Cardiac fibroblast (primary cell): ENCODE data around the gene TLX1.

Experiments
- DNase-seq, 2 donors: peaks; one replicate each; pipeline versions ENCODE4 v3.0.0 to v3.0.0-alpha.2; 2010; ENCODE audit warnings: low read depth in 2 of 2
- H3K4me3 ChIP-seq, 2 donors: replicated peaks in 1 of 2; 1 replicate in 1 of 2; 2 replicates in 1 of 2; pipeline ENCODE4 v1.5.1; 2011; ENCODE audit warnings: low read depth in 2 of 2, low read length in 2 of 2, mild to moderate bottlenecking in 2 of 2, moderate library complexity in 1 of 2
- CTCF ChIP-seq: IDR thresholded peaks from one replicate; pipeline ENCODE4 v1.5.1; 2011; ENCODE audit warnings: low read depth, mild to moderate bottlenecking, low read length, inconsistent platforms

TLX1 gene

DNA sequence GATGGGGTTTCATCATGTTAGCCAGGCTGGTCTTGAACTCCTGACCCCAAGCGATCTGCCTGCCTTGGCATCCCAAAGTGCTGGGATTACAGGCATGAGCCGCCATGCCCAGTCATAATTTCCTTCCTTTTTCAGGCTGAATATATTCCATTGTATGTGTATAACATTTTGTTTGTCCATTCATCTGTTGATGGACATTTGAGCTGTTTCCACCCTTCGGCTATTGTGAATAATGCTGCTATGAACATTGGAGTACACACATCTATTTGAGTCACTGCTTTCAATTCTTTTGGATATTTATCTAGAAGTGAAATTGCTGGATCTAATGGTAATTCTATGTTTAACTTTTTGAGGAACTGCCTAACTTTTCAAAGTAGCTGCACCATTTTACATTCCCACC, 34.6 kb downstream of the TLX1 start:
- no peak for DNase-seq
- H3K4me3 ChIP-seq = no peak overlapping the region
- no peak for TF ChIP-seq CTCF

- TF ChIP-seq CTCF = no peak
- DNase-seq = no peak
- no peak overlapping the region for H3K4me3 ChIP-seq
Measured at GRCh38 chr10:101166430-101166829, 35.3 kb downstream of the TLX1 start.

DNA sequence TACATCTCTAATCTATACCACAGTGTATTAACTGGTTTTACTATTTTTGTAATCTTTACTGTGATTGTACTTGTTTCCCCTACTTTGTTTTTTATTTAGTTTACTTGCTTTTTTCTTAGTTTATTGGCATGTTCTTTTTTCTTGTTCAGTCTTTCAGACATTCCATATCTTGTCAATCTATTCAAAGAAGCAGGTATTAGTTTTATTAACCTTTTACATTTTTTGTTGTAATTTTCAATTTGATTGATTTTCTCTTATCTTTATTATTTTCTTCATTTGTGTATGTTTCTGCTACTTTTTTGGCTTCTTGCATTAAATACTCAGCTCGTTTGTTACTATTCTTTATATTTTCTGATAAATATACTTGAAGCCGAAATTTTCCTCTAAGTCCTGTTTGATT, 41.6 kb downstream of the TLX1 start:
- H3K4me3 ChIP-seq = no peak overlapping the region
- no peak for TF ChIP-seq CTCF
- no peak for DNase-seq

DNA sequence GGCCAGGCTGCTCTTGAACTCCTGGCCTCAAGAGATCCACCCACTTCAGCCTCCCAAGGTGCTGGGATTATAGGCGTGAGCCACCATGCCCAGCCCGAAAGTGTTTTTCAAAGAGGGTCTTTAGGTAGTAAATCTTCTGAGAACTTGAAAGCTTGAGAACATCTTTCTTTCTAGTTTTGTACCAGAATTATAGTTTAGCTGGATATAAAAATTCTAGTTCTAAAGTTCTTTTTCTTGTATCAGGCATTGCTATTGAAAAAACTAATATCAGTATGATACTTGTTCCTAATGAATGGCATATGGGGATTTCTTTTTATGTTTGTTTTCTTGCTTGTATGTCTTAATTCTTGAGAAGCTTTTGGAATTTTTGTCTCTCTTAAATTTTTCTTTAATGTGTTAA, 43.2 kb downstream of the TLX1 start:
- H3K4me3 ChIP-seq = no peak overlapping the region
- DNase-seq = no peak
- TF ChIP-seq CTCF = no peak

- no peak overlapping the region for H3K4me3 ChIP-seq
- no peak for TF ChIP-seq CTCF
- no peak for DNase-seq
Measured at GRCh38 chr10:101176577-101176976, 45.5 kb downstream of the TLX1 start.

GRCh38 chr10:101182936-101183335, 51.8 kb downstream of the TLX1 start:
- no peak for TF ChIP-seq CTCF
- H3K4me3 ChIP-seq = no peak overlapping the region
- no peak for DNase-seq

DNA sequence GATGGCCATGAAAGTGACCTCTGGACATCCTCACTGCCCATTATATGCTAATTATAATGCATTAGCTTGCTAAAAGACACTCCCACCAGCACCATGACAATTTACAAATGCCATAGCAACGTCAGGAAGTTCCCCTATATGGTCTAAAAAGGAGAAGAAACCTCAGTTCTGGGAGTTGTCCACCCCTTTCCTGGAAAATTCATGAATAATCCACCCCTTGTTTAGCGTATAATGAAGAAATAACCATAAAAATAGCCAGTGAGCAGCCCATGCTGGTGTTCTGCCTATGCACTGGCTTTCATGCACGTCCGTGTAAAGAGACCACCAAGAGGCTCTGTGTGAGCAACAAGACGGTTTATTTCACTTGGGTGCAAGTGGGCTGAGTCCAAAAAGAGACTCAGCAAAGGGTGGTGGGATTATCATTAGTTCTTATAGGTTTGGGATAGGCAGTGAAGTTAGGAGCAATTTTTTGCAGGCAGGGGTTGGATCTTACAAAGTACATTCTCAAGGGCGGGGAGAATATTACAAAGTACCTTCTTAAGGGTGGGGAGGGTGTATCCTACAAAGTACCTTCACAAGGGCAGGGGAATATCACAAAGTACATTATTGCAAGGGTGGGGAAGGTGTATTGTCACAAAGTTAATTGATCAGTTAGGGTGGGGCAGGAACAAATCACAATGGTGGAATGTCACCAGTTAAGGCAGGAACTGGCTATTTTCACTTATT, 52.5 kb downstream of the TLX1 start:
- no peak overlapping the region for H3K4me3 ChIP-seq
- DNase-seq = no peak
- TF ChIP-seq CTCF = no peak
